Adrenal gland (tissue), 5 donors: Measurements from ENCODE around the gene MYLK4.

ENCODE experiments used
- CTCF ChIP-seq, 6 experiments: fragments of 450-650 bp in 4 of 6; fragments of 200-600 bp in 2 of 6; sonication (generic) in 1 of 6; IDR thresholded peaks; 1 replicate in 5 of 6; 2 replicates in 1 of 6; pipeline versions ENCODE4 v1.5.1 to v1.8.0; 2016 to 2021; ENCODE audit warnings: antibody characterized with exemption in 6 of 6, mild to moderate bottlenecking in 2 of 6, moderate library complexity in 1 of 6
- POLR2A ChIP-seq, 2 donors: fragments of 450-650 bp; IDR thresholded peaks; one replicate each; pipeline ENCODE4 v1.6.1; 2017; ENCODE audit warnings: antibody characterized with exemption in 2 of 2, mild to moderate bottlenecking in 2 of 2, moderate library complexity in 1 of 2
- donor health status: DM: no; HTN: no; CAD: no.

GRCh38 chr6:2635911-2636310 lies 114.8 kb downstream of the MYLK4 start:
- no peak for TF ChIP-seq POLR2A (IDR thresholded peaks at IDR 0.05)
- no peak for TF ChIP-seq CTCF (IDR thresholded peaks at IDR 0.05)
